HG03565 (cell line): Measurements from ENCODE around the gene CFAP161.

ENCODE experiments used
- ATAC-seq: cut with Tn5 transposase; IDR thresholded peaks from one replicate; pipeline ENCODE4 v1.9.1; 2021; ENCODE audit warnings: mild to moderate bottlenecking, moderate library complexity; ENCODE audit not compliant: unreplicated experiment

CFAP161 gene

GRCh38 chr15:81133782-81134461, at the start of gene CFAP161:
Gene CFAP161 (plus strand): TSS chr15:81134270. CDS start chr15:81134330, 60 bp downstream.
- ATAC-seq = no peak

GRCh38 chr15:81084716-81085115, 49.4 kb upstream of the CFAP161 start:
- ATAC-seq = no peak

- no peak for ATAC-seq
Observed at GRCh38 chr15:81085213-81085612, 48.9 kb upstream of the CFAP161 start.

DNA sequence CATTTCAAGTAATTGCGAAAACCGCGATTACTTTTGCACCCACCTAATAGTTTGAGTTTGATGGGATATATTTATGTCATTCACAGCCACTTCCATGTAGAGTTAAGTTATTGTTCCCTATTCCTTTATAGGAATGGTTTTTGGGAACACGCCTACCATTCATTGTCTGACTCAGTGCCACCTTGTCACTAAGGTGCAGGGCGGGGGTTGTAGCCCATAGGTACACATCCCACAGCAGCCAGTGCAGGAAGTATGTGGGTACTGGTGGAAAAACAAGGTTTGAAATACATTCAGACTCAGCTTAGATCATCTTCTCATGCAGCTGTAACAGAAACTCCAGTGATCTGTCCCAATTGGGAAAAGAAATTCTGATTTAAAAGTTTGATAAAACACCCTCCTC, 48.2 kb upstream of the CFAP161 start:
- ATAC-seq = no peak

DNA sequence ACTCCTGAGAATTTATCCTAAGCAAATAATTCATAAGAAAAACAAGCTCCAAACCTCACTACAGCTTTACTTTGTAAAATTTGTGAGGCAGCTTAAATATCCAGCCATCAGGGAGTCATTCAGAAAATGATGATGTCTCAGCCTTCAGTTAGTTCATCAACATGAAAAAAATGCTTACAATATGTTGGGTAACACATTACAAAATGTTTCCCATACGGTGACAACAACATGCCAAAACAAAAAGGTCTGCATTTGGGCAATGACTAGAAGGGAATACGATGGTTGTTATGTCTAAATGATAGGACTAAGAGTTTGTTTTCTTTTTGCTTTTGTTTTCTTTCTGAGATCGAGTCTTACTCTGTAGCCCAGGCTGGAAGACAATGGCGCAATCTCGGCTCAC, 47.0 kb upstream of the CFAP161 start:
- ATAC-seq = no peak

DNA sequence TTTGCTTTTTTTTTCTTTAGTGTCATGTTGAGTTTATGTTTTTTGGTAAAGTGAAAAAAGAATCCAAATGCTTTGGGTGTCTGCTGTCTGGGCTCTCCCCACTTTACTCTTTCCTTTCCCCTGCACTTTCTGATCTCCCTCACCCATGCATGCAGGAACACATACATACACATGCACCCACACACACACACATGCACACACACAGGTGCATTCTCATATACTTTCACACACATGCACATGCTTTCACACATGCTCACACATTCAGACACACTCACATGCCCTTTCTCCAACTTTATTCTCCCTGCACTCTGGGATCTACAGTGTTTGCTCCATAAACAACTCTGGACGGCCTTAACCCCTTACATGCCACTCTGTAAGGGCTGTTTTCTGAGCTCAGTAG, 46.4 kb upstream of the CFAP161 start:
- ATAC-seq = no peak

- no peak for ATAC-seq
Observed at GRCh38 chr15:81088470-81089013, 45.5 kb upstream of the CFAP161 start.

GRCh38 chr15:81091889-81092558, 42.0 kb upstream of the CFAP161 start:
- ATAC-seq = no peak

- no peak for ATAC-seq
Observed at GRCh38 chr15:81092559-81092902, 41.5 kb upstream of the CFAP161 start.

GRCh38 chr15:81093961-81094360, 40.1 kb upstream of the CFAP161 start:
- ATAC-seq = no peak

DNA sequence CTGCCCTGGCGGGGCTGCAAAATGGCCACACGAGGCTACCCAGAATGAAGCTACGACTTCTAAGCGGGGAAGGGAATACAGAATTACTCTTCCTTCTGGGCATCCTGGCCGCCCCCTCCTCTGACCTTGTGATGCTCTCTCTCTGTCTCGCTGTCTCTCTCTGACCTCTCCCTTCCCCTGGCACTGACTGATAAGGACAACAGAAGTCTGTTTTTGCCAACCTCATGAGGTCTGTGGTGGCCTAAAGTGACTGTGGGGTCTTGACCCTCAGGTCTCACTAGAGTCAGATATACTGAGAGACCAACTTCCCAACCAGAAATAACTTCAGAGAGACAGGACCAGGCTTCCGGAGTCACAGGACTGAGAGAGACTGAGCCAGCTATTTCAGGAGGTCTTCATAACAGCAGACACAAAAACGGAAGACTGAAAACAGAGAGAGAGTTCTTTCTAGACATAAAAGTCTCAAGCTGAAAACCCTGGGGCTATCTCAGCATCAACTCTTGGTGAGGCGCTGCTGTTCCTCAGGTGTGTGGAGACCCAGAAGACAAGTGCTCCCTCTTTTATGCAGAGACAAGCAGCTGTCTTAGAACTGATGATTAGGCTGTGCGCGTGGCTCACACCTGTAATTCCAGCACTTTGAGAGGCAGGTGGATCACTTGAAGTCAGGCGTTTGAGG, 38.2 kb upstream of the CFAP161 start:
- no peak for ATAC-seq

DNA sequence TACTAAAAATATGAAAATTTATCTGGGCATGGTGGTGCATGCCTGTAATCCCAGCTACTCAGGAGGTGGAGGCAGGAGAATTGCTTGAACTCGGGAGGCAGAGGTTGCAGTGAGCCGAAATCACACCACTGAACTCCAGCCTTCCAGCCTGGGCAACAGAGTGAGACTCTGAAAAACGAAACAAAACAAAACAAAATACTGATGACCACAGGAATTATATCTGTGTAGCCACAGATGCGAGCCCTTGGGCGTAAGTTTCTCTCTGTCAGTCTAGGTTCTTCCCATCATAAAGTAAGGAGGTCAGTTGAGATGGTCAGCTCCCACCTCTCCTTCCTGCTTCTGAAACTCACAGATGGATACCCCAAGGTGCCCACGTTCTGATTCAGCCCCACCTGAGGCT, 37.7 kb upstream of the CFAP161 start:
- ATAC-seq = no peak

GRCh38 chr15:81097116-81097889, 36.8 kb upstream of the CFAP161 start:
- ATAC-seq = no peak

GRCh38 chr15:81097890-81098280, 36.2 kb upstream of the CFAP161 start:
- ATAC-seq = no peak

DNA sequence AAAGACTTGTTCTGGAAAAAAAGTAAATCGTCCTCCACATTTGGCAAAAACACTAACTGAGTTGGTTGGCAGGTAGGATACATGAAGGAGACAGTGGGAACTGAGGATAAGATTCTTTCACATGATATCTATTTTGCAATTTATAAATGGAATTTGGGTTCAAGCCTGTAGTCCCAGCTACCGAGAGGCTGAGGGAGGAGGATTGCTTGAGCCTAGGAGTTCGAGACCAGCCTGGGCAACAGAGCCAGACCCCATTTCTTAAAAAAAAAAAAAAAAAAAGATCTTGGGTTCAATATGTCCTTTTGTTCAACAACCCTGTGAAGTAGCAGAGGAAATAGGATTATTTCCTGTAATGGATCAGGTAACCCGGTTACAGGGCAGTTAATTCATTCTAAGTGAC, 35.7 kb upstream of the CFAP161 start:
- ATAC-seq = no peak

DNA sequence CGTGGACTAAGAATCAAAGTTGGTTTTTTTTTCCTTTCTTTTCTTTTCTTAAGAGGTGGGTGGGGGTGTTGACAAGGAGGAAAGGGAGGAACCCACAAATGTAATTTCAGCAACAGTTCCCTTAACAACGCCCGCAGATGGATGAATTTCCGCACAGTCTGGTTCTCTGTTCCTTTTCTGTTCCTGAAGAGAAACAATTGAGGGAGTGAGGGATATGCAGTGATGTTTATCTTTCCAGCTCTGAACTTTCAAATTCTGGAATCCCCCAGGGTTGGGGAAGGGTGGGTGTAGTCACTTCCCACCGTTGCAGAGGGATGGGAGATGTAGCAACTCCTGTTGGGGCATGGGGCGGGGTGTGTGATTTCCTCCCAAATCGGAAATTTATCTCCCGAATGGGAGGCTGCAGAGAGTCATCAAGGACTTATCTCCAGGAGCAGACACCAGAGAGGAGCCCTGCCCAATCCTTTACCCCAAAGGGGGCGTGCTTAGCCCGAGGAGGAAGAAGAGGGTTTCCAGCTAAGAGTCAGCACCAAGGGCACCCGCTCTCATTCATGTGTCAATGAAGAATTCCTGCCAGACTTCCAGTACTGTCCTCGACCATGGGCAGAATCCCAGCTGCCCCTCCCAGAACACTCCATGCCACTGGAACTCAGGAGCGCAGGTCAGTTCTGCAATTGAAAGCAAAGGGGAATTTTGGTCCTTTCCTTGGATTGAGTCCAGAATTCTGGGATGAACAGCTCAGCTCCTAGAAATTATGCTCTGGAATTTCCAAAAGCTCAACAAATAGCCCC, 35.0 kb upstream of the CFAP161 start:
- ATAC-seq = no peak

DNA sequence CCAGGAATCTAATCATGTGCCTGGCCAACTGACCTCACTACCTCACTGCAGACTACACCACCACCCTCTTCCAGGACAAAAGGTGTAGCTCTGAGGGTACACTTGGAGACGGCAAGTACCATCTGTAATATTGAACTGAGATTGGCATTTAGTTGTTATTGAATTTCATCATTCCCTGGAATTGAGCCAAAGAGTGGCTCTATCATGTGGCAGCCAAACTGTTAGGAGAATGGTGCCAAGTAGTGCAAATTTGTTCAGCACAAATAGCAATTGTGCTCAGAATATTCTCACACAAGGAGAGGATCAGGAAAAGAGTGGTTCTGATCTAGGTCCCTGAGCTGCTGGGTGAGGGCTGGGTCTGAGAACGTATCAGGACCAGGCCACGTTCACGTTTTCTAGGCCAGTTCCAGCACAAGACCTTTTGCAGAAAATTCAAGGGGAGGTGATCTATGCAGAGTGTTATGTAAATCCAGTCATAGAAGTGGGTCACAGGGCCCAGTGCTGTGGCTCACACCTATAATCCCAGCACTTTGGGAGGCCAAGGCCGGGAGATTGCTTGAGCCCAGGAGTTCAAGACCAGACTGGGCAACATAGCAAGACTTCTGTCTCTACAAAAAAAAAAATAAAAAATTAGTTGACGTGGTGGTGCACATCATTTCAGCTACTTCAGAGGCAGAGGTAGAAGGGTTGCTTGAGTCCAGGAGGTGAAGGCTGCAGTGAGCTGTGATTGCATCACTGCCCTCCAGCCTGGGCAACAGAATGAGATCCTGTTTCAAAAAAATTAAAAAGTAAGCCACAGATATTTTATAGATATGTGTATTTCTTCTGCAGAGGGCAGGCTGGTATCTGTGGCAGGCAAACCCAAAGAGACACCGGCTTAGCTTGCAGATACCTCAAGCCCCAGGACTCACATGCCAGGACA, 31.9 kb upstream of the CFAP161 start:
- no peak for ATAC-seq

GRCh38 chr15:81103857-81104256, 30.2 kb upstream of the CFAP161 start:
- no peak for ATAC-seq

DNA sequence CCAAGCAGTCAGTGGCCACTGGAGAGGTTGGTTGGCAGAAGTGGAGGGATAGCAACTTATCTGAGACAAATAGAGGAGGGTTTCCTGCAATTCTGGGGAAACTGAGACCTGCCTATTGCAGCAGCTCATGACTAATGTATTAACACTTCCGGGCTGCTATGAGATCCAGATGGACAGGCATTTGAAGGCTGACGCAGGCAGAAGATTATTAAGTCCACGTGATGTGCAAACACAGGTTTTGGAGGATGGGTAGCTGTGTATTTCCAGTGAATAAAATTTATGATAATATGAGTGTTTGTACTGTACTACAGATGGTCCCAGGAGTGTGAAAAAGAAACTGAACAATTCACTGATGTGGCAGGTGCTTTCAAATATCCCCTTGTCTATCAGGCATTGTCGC, 28.5 kb upstream of the CFAP161 start:
- no peak for ATAC-seq
